Measurements from ENCODE around the gene SLC22A23.

DNA sequence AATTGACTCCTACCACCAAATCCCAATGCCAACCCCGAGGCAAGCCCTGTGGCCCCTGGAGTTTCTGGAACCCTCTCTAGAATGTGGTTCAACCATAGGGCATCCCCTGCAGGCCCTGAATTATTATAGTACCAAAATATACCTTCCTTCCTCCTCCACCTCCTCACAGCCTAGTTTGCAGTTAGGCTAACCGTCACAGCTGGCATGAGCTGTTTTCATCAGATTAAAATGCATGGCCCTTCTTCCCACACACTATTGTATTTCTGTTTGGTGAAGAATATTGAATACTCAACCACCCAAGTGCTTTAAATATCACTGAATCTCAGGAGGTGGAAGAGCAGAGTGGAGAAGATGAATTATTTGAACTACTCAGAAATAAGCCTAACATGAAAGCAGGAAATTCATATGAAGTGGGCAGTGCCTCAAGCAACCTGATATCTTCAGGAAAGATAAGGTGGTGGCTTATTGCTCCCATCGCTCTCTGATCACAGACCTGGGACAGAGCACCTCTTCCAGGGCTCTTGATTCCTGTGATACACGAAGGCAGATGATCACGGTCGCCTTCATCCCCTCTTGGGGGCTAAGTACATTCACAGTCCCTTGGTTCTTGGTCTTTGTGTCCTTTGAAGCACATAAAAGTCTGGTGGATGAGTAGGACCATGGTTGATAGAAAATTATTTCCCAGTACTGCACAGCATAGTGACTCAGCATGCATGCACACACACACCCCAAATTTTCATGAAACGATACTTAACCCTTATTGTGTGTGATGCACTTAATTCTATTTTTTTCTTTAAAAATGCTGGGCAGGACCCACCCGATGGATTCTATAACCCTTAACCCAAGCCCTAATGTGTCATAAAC lies 107.2 kb downstream of the SLC22A23 start:
- TF ChIP-seq GATA3 (IDR thresholded peaks at IDR 0.05; ENCODE audit: low read depth, low read length) = no peak
- no peak for TF ChIP-seq GATA2 (IDR thresholded peaks at IDR 0.05; ENCODE audit: low read depth, low read length)
